Ishikawa (cell line): ENCODE data around the gene CORO1C.

Source experiments
- CEBPB ChIP-seq: IDR thresholded peaks from 2 replicates; pipeline ENCODE4 v1.6.1; 2012
- CREB1 ChIP-seq: IDR thresholded peaks from 2 replicates; pipeline ENCODE4 v1.6.1; 2012; ENCODE audit warnings: low read depth
- EGR1 ChIP-seq: IDR thresholded peaks from 2 replicates; pipeline ENCODE4 v1.6.1; 2012
- EP300 ChIP-seq: IDR thresholded peaks from 2 replicates; pipeline ENCODE4 v1.6.1; 2012; ENCODE audit warnings: borderline replicate concordance
- FOXM1 ChIP-seq: IDR thresholded peaks from 2 replicates; pipeline ENCODE4 v1.6.1; 2012; ENCODE audit warnings: low read depth, borderline replicate concordance
- MAX ChIP-seq: IDR thresholded peaks from 2 replicates; pipeline ENCODE4 v1.6.1; 2012
- NFIC ChIP-seq: IDR thresholded peaks from 2 replicates; pipeline ENCODE4 v1.6.1; 2012
- RAD21 ChIP-seq: IDR thresholded peaks from 2 replicates; pipeline ENCODE4 v1.6.1; 2012; ENCODE audit warnings: low read depth
- REST ChIP-seq: IDR thresholded peaks from 2 replicates; pipeline ENCODE4 v1.6.1; 2012; ENCODE audit warnings: low read depth, mild to moderate bottlenecking
- TAF1 ChIP-seq: IDR thresholded peaks from 2 replicates; pipeline ENCODE4 v1.6.1; 2012; ENCODE audit warnings: low read depth, mild to moderate bottlenecking
- TCF12 ChIP-seq: IDR thresholded peaks from 2 replicates; pipeline ENCODE4 v1.6.1; 2012; ENCODE audit warnings: low read depth
- TEAD4 ChIP-seq: IDR thresholded peaks from 2 replicates; pipeline ENCODE4 v1.6.1; 2012
- USF1 ChIP-seq: IDR thresholded peaks from 2 replicates; pipeline ENCODE4 v1.6.1; 2012
- YY1 ChIP-seq: IDR thresholded peaks from 2 replicates; pipeline ENCODE4 v1.6.1; 2012; ENCODE audit warnings: low read depth
- ZBTB7A ChIP-seq: IDR thresholded peaks from 2 replicates; pipeline ENCODE4 v1.6.1; 2012; ENCODE audit warnings: low read depth

CORO1C gene

GRCh38 chr12:108704527-108704926 is 26.8 kb downstream of the CORO1C start:
- TF ChIP-seq REST (no peak), CEBPB (no peak), YY1 (no peak), NFIC (no peak), USF1 (no peak), RAD21 (no peak), ZBTB7A (no peak), TCF12 (no peak), MAX (no peak), TAF1 (no peak), EGR1 (no peak), CREB1 (no peak), FOXM1 (no peak), TEAD4 (no peak), EP300 (no peak)

- TF ChIP-seq RAD21 (no peak), YY1 (no peak), CEBPB (no peak), NFIC (no peak), REST (no peak), TEAD4 (no peak), TAF1 (no peak), EP300 (no peak), ZBTB7A (no peak)
Measured at GRCh38 chr12:108702595-108703320, 28.6 kb downstream of the CORO1C start.

GRCh38 chr12:108701779-108702441 is 29.4 kb downstream of the CORO1C start:
- TF ChIP-seq NFIC (no peak), TEAD4 (no peak), YY1 (no peak), ZBTB7A (no peak), USF1 (no peak), CREB1 (no peak), FOXM1 (no peak), TCF12 (no peak), EGR1 (no peak), TAF1 (no peak), REST (no peak), RAD21 (no peak), MAX (no peak), EP300 (no peak), CEBPB (no peak)

- TF ChIP-seq CREB1 (no peak), USF1 (no peak), RAD21 (no peak), NFIC (no peak), TCF12 (no peak), EGR1 (no peak), TAF1 (no peak), EP300 (no peak), REST (no peak), MAX (no peak), FOXM1 (no peak), CEBPB (no peak), YY1 (no peak), TEAD4 (no peak), ZBTB7A (no peak)
Measured at GRCh38 chr12:108700833-108701541, 30.3 kb downstream of the CORO1C start.
